ENCODE results near the gene MRPL51.
A peak's percentile ranks its signal among the peaks of the same experiment; 100 is the strongest.

Gene MRPL51

DNA sequence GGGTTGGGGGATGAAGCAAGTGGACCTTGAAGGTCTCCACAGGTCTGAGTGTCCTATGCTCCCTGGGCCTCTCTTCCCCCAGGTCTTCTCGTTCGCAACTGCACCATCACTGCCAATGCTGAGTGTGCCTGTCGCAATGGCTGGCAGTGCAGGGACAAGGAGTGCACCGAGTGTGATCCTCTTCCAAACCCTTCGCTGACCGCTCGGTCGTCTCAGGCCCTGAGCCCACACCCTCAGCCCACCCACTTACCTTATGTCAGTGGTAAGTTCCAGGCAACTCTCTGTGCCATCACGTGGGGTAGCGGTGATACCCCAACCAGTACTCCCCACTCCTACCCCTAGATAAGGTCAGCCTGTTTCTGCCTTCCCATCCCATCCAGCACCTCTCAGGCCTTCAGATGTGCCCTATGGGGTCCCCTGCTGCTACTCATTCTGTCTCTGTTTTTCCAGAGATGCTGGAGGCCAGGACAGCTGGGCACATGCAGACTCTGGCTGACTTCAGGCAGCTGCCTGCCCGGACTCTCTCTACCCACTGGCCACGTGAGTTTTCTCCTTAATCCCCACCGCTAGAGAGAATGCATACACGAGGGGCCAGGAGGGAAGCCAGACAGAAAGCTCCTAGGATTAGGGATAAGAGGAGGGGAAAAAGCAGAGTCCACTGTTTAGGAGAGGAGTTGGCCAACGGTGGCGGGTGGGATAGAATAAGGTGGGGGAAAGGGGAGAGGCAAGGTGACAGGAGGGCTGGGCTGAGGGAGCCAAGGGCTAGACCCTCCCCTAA, 42.8 kb downstream of the MRPL51 start:
- Histone ChIP-seq H3K9ac (ENCODE audit: low read depth, low read length, poor library complexity) (no peak overlapping the region), H3K4me1 (ENCODE audit: control insufficient read depth in 2 of 2, insufficient read depth in 1 of 2, low read depth in 1 of 2, low read length in 2 of 2) (peaks cover 23 to 32% of the 10 kb centered on the region in 2 donors), H3K23ac (ENCODE audit: low read depth, low read length, poor library complexity) (no peak overlapping the region), H4K8ac (ENCODE audit: low read depth, low read length) (no peak overlapping the region), H2AFZ (ENCODE audit: low read length) (peak overlapping the region; percentile 84), H4K91ac (ENCODE audit: low read depth, low read length, poor library complexity) (peak overlapping the region; percentile 44), H3K4ac (ENCODE audit: low read length) (no peak overlapping the region), H2BK120ac (ENCODE audit: low read depth, low read length) (peak overlapping the region; percentile 50), H3K14ac (ENCODE audit: low read length) (no peak overlapping the region), H3K18ac (ENCODE audit: low read length) (peak overlapping the region; percentile 78), H2BK5ac (ENCODE audit: low read length) (peak overlapping the region; percentile 82), H3K27ac (replicated peaks; ENCODE audit: low read length) (peak overlapping the region; percentile 91), H3K4me3 (ENCODE audit: low read length in 2 of 2) (no peak overlapping the region), H3K27me3 (ENCODE audit: control insufficient read depth in 3 of 3, insufficient read depth in 3 of 3, low read depth in 1 of 3, low read length in 3 of 3) (no peaks in the 10 kb centered on the region), H2AK5ac (ENCODE audit: low read depth, low read length) (peak overlapping the region; percentile 54), H3K79me1 (ENCODE audit: low read depth, low read length) (peaks cover 3% of the 10 kb centered on the region), H2BK12ac (ENCODE audit: low read length) (peak overlapping the region; percentile 53), H2BK15ac (ENCODE audit: low read length) (peak overlapping the region; percentile 6), H3K36me3 (replicated peaks in 1 of 2; ENCODE audit: control insufficient read depth in 2 of 2, insufficient read depth in 2 of 2, low read length in 2 of 2) (no peaks in the 10 kb centered on the region), H3K4me2 (ENCODE audit: insufficient read depth, low read length, poor library complexity, severe bottlenecking) (no peak overlapping the region), H3K9me3 (replicated peaks in 1 of 2; ENCODE audit: control insufficient read depth in 2 of 2, insufficient read depth in 1 of 2, low read depth in 1 of 2, low read length in 2 of 2) (no peaks in the 10 kb centered on the region)
- WGBS, 2 donors (ENCODE audit: extremely low coverage in 2 of 2, insufficient read length in 2 of 2, insufficient replicate concordance in 1 of 2): no CpG with 5 or more reads among the region's 16 CpGs
- no peak for DNase-seq (ENCODE audit: low spot score)

GRCh38 chr12:6444704-6445688, 48.1 kb downstream of the MRPL51 start, which contains the start of gene CD27:
TSS of gene CD27 (plus strand) at chr12:6444955. CDS start at chr12:6445096, 141 bp downstream.
- WGBS, 2 donors (ENCODE audit: extremely low coverage in 2 of 2, insufficient read length in 2 of 2, insufficient replicate concordance in 1 of 2): no CpG with 5 or more reads among the region's 16 CpGs
- DNase-seq (ENCODE audit: low spot score): no peak
- no peak within 1 kb of the TSS for H3K27ac ChIP-seq (replicated peaks; ENCODE audit: low read length)
- no peaks in the 10 kb centered on the region for H3K36me3 ChIP-seq (replicated peaks in 1 of 2; ENCODE audit: control insufficient read depth in 2 of 2, insufficient read depth in 2 of 2, low read length in 2 of 2)
- no peak within 1 kb of the TSS for H2BK12ac ChIP-seq (ENCODE audit: low read length)
- no peak within 1 kb of the TSS for H3K14ac ChIP-seq (ENCODE audit: low read length)
- H3K9ac ChIP-seq (ENCODE audit: low read depth, low read length, poor library complexity): no peak within 1 kb of the TSS
- peaks cover 2% of the 10 kb centered on the region in 2 donors for H3K4me1 ChIP-seq (ENCODE audit: control insufficient read depth in 2 of 2, insufficient read depth in 1 of 2, low read depth in 1 of 2, low read length in 2 of 2)
- H2BK120ac ChIP-seq (ENCODE audit: low read depth, low read length): no peak within 1 kb of the TSS
- no peak within 1 kb of the TSS for H2AK5ac ChIP-seq (ENCODE audit: low read depth, low read length)
- no peak within 1 kb of the TSS for H4K91ac ChIP-seq (ENCODE audit: low read depth, low read length, poor library complexity)
- H3K23ac ChIP-seq (ENCODE audit: low read depth, low read length, poor library complexity): no peak within 1 kb of the TSS
- peak within 1 kb of the TSS; percentile 42 for H3K18ac ChIP-seq (ENCODE audit: low read length)
- H3K4ac ChIP-seq (ENCODE audit: low read length): no peak within 1 kb of the TSS
- no peak within 1 kb of the TSS for H2BK15ac ChIP-seq (ENCODE audit: low read length)
- H3K79me1 ChIP-seq (ENCODE audit: low read depth, low read length): peaks cover under 1% of the 10 kb centered on the region
- no peak within 1 kb of the TSS for H3K4me2 ChIP-seq (ENCODE audit: insufficient read depth, low read length, poor library complexity, severe bottlenecking)
- H3K9me3 ChIP-seq (replicated peaks in 1 of 2; ENCODE audit: control insufficient read depth in 2 of 2, insufficient read depth in 1 of 2, low read depth in 1 of 2, low read length in 2 of 2): no peaks in the 10 kb centered on the region
- H3K4me3 ChIP-seq (ENCODE audit: low read length in 2 of 2): no peak within 1 kb of the TSS
- H3K27me3 ChIP-seq (ENCODE audit: control insufficient read depth in 3 of 3, insufficient read depth in 3 of 3, low read depth in 1 of 3, low read length in 3 of 3): no peaks in the 10 kb centered on the region
- H2AFZ ChIP-seq (ENCODE audit: low read length): no peak within 1 kb of the TSS
- no peak within 1 kb of the TSS for H4K8ac ChIP-seq (ENCODE audit: low read depth, low read length)
- no peak within 1 kb of the TSS for H2BK5ac ChIP-seq (ENCODE audit: low read length)

GRCh38 chr12:6444031-6444430, 49.0 kb downstream of the MRPL51 start:
- H3K23ac ChIP-seq (ENCODE audit: low read depth, low read length, poor library complexity): no peak overlapping the region
- H3K27me3 ChIP-seq (ENCODE audit: control insufficient read depth in 3 of 3, insufficient read depth in 3 of 3, low read depth in 1 of 3, low read length in 3 of 3): no peaks in the 10 kb centered on the region
- no peak overlapping the region for H3K4me2 ChIP-seq (ENCODE audit: insufficient read depth, low read length, poor library complexity, severe bottlenecking)
- H3K36me3 ChIP-seq (replicated peaks in 1 of 2; ENCODE audit: control insufficient read depth in 2 of 2, insufficient read depth in 2 of 2, low read length in 2 of 2): no peaks in the 10 kb centered on the region
- H2BK15ac ChIP-seq (ENCODE audit: low read length): no peak overlapping the region
- no peak overlapping the region for H3K14ac ChIP-seq (ENCODE audit: low read length)
- H3K27ac ChIP-seq (replicated peaks; ENCODE audit: low read length): no peak overlapping the region
- H4K91ac ChIP-seq (ENCODE audit: low read depth, low read length, poor library complexity): no peak overlapping the region
- H4K8ac ChIP-seq (ENCODE audit: low read depth, low read length): no peak overlapping the region
- H2BK5ac ChIP-seq (ENCODE audit: low read length): no peak overlapping the region
- no peak overlapping the region for H3K4ac ChIP-seq (ENCODE audit: low read length)
- DNase-seq (ENCODE audit: low spot score): no peak
- no peaks in the 10 kb centered on the region for H3K79me1 ChIP-seq (ENCODE audit: low read depth, low read length)
- WGBS, 2 donors (ENCODE audit: extremely low coverage in 2 of 2, insufficient read length in 2 of 2, insufficient replicate concordance in 1 of 2): no CpG with 5 or more reads among the region's 4 CpGs
- no peak overlapping the region for H3K4me3 ChIP-seq (ENCODE audit: low read length in 2 of 2)
- H2BK12ac ChIP-seq (ENCODE audit: low read length): no peak overlapping the region
- H3K4me1 ChIP-seq (ENCODE audit: control insufficient read depth in 2 of 2, insufficient read depth in 1 of 2, low read depth in 1 of 2, low read length in 2 of 2): peaks cover 0 to 2% of the 10 kb centered on the region in 2 donors
- H2AFZ ChIP-seq (ENCODE audit: low read length): no peak overlapping the region
- no peak overlapping the region for H3K18ac ChIP-seq (ENCODE audit: low read length)
- no peak overlapping the region for H3K9ac ChIP-seq (ENCODE audit: low read depth, low read length, poor library complexity)
- no peak overlapping the region for H2BK120ac ChIP-seq (ENCODE audit: low read depth, low read length)
- H2AK5ac ChIP-seq (ENCODE audit: low read depth, low read length): no peak overlapping the region
- H3K9me3 ChIP-seq (replicated peaks in 1 of 2; ENCODE audit: control insufficient read depth in 2 of 2, insufficient read depth in 1 of 2, low read depth in 1 of 2, low read length in 2 of 2): no peaks in the 10 kb centered on the region

Data from neuronal stem cell (in vitro differentiated cells).